Omental fat pad (tissue), 4 donors: Measurements from ENCODE around the gene ZNF385C. TPM values are rescaled to one million over a fixed set of nuclear protein-coding genes. Genes with fewer than 3 reads are reported as not detected.

ENCODE experiments used
- ATAC-seq: fragments of 150-250 bp; one replicate; pipeline ENCODE4 v1.9.1; 2016; ENCODE audit warnings: mild to moderate bottlenecking, moderate library complexity; ENCODE audit not compliant: low FRiP score
- DNase-seq: peaks from one replicate; pipeline ENCODE4 v3.0.0-alpha.2; 2019; ENCODE audit warnings: low spot score
- total RNA-seq, 4 donors: library from RNA; depleted of rRNA; stranded (reverse); fragments of >200 nt; gene quantifications; one replicate each; pipeline ENCODE4 v1.1.0, GENCODE V29; 2016
- TF ChIP-seq, protein P1 (sequence below), 3 donors: fragments of 450-650 bp; IDR thresholded peaks; one replicate each; pipeline ENCODE4 v1.5.1; 2016 to 2017; ENCODE audit warnings: antibody characterized with exemption in 3 of 3, mild to moderate bottlenecking in 3 of 3, moderate library complexity in 2 of 3

ZNF385C gene
- total RNA-seq, 4 donors from 2014 or later = not detected

DNA sequence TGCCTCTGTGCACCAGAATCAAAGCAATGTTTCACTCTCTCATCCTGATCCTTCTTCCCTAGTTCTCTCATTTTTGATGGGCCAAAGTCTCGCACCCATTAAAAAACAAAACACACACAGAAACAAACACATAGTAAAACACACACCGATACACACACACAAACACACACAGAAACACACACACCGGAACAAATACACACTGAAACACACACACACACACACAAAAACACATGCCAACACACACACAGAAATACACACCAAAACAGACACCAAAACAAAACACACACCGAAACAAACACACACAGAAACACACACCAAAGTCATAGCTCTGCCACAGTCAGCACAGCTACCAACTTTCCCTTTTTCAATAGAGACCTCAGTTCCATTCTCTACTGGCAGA is 33.0 kb upstream of the ZNF385C start:
- DNase-seq = no peak
- TF ChIP-seq, protein P1, sequence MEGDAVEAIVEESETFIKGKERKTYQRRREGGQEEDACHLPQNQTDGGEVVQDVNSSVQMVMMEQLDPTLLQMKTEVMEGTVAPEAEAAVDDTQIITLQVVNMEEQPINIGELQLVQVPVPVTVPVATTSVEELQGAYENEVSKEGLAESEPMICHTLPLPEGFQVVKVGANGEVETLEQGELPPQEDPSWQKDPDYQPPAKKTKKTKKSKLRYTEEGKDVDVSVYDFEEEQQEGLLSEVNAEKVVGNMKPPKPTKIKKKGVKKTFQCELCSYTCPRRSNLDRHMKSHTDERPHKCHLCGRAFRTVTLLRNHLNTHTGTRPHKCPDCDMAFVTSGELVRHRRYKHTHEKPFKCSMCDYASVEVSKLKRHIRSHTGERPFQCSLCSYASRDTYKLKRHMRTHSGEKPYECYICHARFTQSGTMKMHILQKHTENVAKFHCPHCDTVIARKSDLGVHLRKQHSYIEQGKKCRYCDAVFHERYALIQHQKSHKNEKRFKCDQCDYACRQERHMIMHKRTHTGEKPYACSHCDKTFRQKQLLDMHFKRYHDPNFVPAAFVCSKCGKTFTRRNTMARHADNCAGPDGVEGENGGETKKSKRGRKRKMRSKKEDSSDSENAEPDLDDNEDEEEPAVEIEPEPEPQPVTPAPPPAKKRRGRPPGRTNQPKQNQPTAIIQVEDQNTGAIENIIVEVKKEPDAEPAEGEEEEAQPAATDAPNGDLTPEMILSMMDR (IDR thresholded peaks at IDR 0.05) = no peak
- no peak for ATAC-seq

DNA sequence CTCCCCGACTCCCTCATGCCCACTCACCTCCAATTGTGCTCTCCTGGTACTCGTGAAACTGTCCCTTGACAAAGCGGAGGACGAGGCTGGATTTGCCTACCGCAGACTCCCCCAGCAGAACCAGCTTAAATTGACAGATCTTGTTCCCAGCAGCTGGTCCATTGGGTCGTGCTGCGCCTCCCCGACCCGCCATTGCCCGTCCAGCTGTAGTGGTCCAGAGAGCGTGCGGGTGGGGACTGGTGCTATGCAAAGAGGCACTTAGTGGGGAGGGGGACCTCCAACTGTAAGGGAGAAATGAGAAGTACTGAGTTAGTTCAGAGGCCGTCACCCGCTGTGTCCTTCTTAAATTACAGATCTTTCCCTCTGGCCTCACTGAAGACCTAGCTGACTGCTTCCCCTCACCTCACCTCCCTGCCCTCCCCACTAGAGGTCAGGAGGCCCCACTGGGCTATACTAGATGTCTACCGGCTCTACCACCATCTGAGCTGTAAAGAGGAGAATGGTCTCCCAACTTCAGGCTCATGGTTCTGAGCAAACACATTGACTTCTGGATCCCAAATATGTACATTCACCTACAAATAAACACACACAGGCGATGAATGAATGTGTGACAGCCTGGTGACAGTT is 32.1 kb upstream of the ZNF385C start:
- TF ChIP-seq, protein P1 (IDR thresholded peaks at IDR 0.05) = no peak
- ATAC-seq (no peak), DNase-seq (no peak)

DNA sequence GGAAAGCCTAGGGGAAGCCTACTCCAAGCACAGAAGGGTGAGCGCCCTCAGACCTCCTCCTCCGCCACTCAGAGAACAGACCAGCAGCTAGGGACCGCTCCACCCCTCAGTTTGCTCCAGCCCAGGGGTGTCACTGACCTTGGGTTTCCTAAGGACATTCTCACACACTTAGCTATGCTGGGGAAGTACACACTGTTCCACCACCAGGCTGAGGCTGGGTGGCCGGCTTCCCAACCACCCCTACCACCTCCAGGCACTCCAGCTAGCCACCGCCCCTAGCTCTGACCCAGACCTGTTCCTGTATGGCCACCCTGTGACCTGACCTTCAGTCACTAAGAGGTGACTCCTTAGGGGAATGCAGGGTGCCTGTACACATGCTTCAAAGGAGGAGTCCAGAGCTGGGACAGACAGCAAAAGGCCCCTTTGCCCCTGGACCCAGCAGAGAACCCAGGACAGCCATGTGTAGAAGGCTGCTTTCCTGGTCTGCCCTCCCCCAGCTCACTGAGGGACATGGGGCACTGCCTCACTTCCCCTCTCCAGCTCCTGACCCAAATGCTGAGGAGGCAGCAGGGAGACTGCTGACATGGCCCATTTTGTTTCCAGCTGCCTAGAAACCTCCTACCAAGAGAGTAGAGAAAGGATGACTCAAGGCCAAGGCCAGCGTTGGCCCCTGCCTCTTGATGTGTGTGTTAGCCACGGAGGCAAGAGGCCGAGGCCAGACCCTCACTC is 31.0 kb upstream of the ZNF385C start:
- no peak for ATAC-seq
- TF ChIP-seq, protein P1 (IDR thresholded peaks at IDR 0.05) = no peak
- DNase-seq = no peak

DNA sequence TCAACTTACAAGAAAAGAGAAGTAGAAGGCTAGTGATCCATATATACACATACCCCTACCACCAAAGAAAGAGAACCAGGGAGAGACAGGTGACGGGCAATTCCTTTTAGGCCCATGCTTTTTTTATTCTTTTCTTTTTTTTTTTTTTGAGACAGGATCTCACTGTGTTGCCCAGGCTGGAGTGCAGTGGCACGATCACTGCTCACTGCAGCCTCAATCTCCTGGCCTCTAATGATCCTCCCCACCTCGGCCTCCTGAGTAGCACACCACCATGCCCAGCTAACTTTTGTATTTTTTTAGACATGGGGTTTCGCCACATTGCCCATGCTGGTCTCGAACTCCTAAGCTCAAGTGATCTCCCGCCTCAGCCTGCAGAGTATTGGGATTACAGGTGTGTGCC is 29.1 kb upstream of the ZNF385C start:
- no peak for ATAC-seq
- no peak for DNase-seq
- TF ChIP-seq, protein P1 (IDR thresholded peaks at IDR 0.05) = no peak

DNA sequence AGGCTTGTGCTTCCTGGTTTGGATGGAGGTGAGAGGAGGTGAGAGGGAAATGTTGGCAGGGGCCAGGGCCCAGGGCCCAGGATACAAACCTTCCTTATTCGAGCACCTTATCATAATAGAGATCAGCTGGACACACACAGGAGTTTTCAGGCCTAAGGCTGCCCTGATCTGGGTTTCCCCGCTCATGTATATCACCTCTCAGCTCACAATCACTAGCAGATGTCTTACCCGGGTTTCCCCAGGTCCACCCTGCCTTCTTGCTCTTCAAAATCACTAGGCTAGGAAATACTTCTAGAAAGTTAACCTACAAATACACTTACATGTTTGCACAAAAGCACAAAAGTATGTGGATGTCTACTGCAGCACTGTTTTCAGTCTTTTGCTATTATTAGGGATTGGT is 28.6 kb upstream of the ZNF385C start:
- no peak for DNase-seq
- ATAC-seq = no peak
- TF ChIP-seq, protein P1 (IDR thresholded peaks at IDR 0.05) = no peak

DNA sequence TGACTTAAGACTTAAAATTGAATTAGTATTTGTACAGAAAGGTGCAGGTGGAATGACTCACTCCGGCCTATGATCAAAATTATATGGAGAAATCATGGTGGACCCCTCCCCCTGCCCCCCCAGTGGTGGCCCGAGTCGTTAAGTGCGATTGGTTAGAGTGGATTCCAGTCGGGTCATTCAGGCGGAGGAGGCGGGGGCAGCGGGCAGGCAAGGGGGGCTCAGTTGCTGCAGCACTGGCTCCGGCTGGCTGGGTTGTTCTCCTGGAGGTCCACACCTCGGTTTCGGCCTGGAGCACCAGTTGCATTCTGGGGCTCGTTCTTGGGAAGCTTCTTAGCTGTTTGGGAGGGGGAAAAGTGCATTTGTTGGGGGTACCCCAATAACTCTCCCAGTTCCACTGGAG is 27.3 kb upstream of the ZNF385C start:
- TF ChIP-seq, protein P1 (IDR thresholded peaks at IDR 0.05) = no peak
- DNase-seq = no peak
- no peak for ATAC-seq

DNA sequence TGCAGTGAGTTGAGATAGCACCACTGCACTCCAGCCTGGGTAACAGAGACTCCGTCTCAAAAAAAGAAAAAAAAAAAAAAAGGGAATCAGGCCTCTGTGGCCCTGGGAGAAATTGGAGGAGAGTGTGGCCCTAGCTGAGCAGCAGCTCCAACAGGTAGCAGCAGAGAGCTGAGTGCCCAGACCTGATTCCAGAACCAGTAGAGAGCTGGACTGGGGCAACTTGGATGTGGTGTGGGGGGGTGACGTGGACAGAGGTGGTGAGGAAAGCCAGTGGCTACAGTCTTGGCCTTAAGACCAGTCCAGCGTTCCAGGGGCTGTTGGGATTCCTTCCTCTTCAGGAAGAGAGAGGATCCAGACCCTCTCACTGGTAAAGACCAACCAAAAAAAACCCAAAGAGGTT is 26.0 kb upstream of the ZNF385C start:
- TF ChIP-seq, protein P1 (IDR thresholded peaks at IDR 0.05) = no peak
- DNase-seq (no peak), ATAC-seq (no peak)
